Measurements from ENCODE around the gene TIMM8A.

DNA sequence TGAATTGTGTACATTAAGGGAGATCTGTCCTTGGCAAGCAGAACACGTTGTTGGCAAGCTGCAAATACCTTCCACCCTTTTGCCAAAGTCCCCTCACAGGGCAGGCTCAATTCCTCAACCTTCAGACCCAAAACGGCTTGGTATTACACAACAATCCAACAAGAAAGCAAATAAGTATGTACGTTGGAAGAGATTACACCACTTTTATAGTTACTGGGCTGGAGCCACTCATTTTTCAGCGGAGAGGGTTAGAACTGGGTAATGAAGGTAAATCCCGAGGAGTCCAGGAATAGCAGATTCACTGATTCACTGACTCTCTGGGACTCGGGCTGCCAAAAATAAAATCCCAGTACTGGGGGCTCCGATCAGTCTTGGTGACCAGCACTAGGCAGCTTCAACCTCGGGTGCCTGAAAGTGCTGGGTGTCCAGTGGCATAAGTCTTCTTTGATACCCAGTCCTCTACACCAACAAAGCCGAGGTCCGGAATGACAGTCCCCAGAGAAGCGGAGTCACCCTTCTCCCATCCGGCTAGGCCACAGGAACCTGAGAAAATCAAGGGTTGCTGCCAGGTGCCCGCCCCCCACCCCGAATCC, 587 bp downstream of the TIMM8A start:
- TF ChIP-seq, protein P1, sequence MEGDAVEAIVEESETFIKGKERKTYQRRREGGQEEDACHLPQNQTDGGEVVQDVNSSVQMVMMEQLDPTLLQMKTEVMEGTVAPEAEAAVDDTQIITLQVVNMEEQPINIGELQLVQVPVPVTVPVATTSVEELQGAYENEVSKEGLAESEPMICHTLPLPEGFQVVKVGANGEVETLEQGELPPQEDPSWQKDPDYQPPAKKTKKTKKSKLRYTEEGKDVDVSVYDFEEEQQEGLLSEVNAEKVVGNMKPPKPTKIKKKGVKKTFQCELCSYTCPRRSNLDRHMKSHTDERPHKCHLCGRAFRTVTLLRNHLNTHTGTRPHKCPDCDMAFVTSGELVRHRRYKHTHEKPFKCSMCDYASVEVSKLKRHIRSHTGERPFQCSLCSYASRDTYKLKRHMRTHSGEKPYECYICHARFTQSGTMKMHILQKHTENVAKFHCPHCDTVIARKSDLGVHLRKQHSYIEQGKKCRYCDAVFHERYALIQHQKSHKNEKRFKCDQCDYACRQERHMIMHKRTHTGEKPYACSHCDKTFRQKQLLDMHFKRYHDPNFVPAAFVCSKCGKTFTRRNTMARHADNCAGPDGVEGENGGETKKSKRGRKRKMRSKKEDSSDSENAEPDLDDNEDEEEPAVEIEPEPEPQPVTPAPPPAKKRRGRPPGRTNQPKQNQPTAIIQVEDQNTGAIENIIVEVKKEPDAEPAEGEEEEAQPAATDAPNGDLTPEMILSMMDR (IDR thresholded peaks at IDR 0.05) = no peak
- TF ChIP-seq POLR2AphosphoS5 (IDR thresholded peaks at IDR 0.05; ENCODE audit: insufficient read depth in 1 of 2, low read depth in 1 of 2) = no peak

Data from vagina (tissue), 2 donors.